Smooth muscle cell (in vitro differentiated cells): Measurements from ENCODE around the gene CPS1. TPM values are rescaled to one million over a fixed set of nuclear protein-coding genes. Genes with fewer than 3 reads are reported as not detected.

ENCODE experiments used
- DNase-seq: peaks from one replicate; lab custom pipeline; 2025; ENCODE audit not compliant: unreplicated experiment; lab: John Stamatoyannopoulos, UW
- H2AFZ ChIP-seq: fragments of 200-600 bp; sonication (generic); 2 replicates; pipeline ENCODE4 v1.6.0; 2016; ENCODE audit warnings: antibody characterized with exemption, low read depth, mild to moderate bottlenecking
- H3F3A ChIP-seq: fragments of 200-600 bp; sonication (generic); 2 replicates; pipeline ENCODE4 v1.6.0; 2017; ENCODE audit warnings: antibody characterized with exemption, low read depth
- H3K27ac ChIP-seq: fragments of 200-600 bp; sonication (generic); 2 replicates; pipeline ENCODE4 v1.5.1; 2016; ENCODE audit warnings: low read depth, mild to moderate bottlenecking
- H3K27me3 ChIP-seq: fragments of 200-600 bp; sonication (generic); 2 replicates; pipeline ENCODE4 v1.6.1; 2016; ENCODE audit warnings: low read depth, mild to moderate bottlenecking
- H3K36me3 ChIP-seq: fragments of 200-600 bp; sonication (generic); 2 replicates; pipeline ENCODE4 v1.5.1; 2016; ENCODE audit warnings: low read depth
- H3K4me1 ChIP-seq: fragments of 200-600 bp; sonication (generic); 2 replicates; pipeline ENCODE4 v1.5.1; 2016; ENCODE audit warnings: low read depth
- H3K4me2 ChIP-seq: fragments of 200-600 bp; sonication (generic); 2 replicates; pipeline ENCODE4 v1.6.0; 2016; ENCODE audit warnings: mild to moderate bottlenecking
- H3K4me3 ChIP-seq: fragments of 200-600 bp; sonication (generic); 2 replicates; pipeline ENCODE4 v1.5.1; 2016; ENCODE audit warnings: mild to moderate bottlenecking
- H3K79me2 ChIP-seq: fragments of 200-600 bp; sonication (generic); 2 replicates; pipeline ENCODE4 v1.6.0; 2016; ENCODE audit warnings: low read depth, mild to moderate bottlenecking
- H3K9ac ChIP-seq: fragments of 200-600 bp; sonication (generic); 2 replicates; pipeline ENCODE4 v1.6.0; 2016; ENCODE audit warnings: low read depth
- H3K9me3 ChIP-seq: fragments of 200-600 bp; sonication (generic); replicated peaks from 2 replicates; pipeline ENCODE4 v1.5.1; 2016; ENCODE audit warnings: low read depth
- H4K20me1 ChIP-seq: fragments of 200-600 bp; sonication (generic); 2 replicates; pipeline ENCODE4 v1.6.0; 2016; ENCODE audit warnings: low read depth
- CTCF ChIP-seq: fragments of 200-600 bp; sonication (generic); IDR thresholded peaks from 2 replicates; pipeline ENCODE4 v1.5.1; 2017; ENCODE audit warnings: borderline replicate concordance, mild to moderate bottlenecking, antibody characterized with exemption; ENCODE audit not compliant: insufficient read depth, poor library complexity, severe bottlenecking
- WGBS: methylation state at CpG from one replicate; pipeline ENCODE4 v1.1.7; 2016; ENCODE audit warnings: low lambda C conversion rate; 5-methylcytosine and 5-hydroxymethylcytosine counted together
- polyA plus RNA-seq: library from polyadenylated mRNA; unstranded; fragments of >200 nt; fragmentation: Nextera tagmentation; extraction: Ambion mirVana; gene quantifications from 2 replicates; pipeline ENCODE4 v1.2.1, GENCODE V29; 2016
- total RNA-seq: library from RNA; depleted of rRNA; stranded (reverse); fragments of >200 nt; gene quantifications from 2 replicates; pipeline ENCODE4 v1.2.3, GENCODE V29; 2014

CPS1 gene
- total and polyA plus RNA-seq, 2 experiments from 2014 or later = 0.63 to 8.3 TPM

DNA sequence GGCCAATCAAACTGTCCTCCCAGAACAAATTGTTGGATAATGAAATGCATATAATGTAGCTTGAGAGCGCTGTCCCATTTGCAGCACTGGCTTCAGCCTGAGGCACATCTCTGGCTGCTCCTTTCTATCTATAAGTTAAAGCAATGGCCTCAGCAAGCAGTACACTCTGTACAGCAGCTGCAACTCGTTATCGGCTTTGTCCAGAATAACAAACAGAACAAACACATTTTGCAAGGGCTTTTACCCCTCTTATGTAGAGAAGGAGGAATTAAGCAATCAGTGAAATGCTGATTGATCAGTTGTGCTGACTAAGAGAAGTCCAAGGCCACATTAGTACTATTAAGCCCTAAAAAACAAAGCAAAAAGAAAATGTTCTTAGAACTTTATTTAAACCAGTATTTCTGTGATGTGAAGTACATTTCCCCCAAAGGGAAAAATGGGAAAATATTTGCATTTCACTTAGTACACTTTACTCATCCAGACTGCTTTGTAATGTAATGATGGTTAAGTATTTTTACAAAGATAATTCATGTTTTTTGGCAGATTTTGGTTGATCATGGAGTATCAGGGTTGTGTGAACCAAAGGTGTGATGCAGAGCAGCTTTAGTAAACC is 15.0 kb upstream of the CPS1 start:
- no peaks in the 10 kb centered on the region for H3K79me2 ChIP-seq
- H3K4me2 ChIP-seq = no peak overlapping the region
- H3K27me3 ChIP-seq = no peaks in the 10 kb centered on the region
- TF ChIP-seq CTCF = no peak
- no peaks in the 10 kb centered on the region for H3K4me1 ChIP-seq
- no peak overlapping the region for H3K4me3 ChIP-seq
- no peak for DNase-seq
- no peaks in the 10 kb centered on the region for H3K9me3 ChIP-seq
- H4K20me1 ChIP-seq = no peaks in the 10 kb centered on the region
- WGBS = 43% methylated on average over 3 of the region's 3 CpGs
- no peak overlapping the region for H3K9ac ChIP-seq
- no peak overlapping the region for H2AFZ ChIP-seq
- H3K36me3 ChIP-seq = no peaks in the 10 kb centered on the region
- H3F3A ChIP-seq = no peaks in the 10 kb centered on the region
- H3K27ac ChIP-seq = no peak overlapping the region

DNA sequence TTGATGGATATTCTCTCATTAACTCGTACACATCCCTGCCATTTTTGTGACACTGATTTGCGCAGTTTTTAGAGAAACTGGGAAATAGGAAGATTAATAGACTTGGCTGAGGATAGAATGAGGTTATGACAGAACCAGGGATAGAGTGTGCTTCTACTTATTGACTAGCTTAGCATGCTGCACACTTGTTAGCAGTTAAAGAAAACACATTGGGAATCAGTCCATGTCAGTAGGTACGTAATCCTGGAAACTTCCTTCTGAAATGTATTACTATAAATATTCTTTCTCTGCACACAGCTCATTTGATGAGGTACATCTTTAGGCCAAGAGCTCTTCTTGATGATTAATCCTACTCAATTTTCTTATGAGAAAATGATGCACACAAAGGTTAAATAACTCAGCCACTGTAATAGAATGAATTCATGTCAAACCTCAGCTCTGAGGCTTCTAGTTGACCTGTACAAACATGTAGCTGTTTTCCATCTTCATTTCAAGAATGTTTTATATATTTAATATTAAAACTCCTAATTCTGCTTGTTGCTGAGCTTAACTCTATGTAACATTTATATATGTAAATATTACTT is 12.3 kb upstream of the CPS1 start:
- Histone ChIP-seq H3K9ac (no peak overlapping the region), H3F3A (no peaks in the 10 kb centered on the region), H3K36me3 (no peaks in the 10 kb centered on the region), H3K9me3 (no peaks in the 10 kb centered on the region), H3K4me3 (no peak overlapping the region), H3K79me2 (no peaks in the 10 kb centered on the region), H3K27me3 (no peaks in the 10 kb centered on the region), H4K20me1 (no peaks in the 10 kb centered on the region), H3K27ac (no peak overlapping the region), H3K4me2 (no peak overlapping the region), H3K4me1 (no peaks in the 10 kb centered on the region), H2AFZ (no peak overlapping the region)
- no peak for DNase-seq
- no peak for TF ChIP-seq CTCF
- 99% methylated on average over 3 of the region's 3 CpGs for WGBS

- peak overlapping the region; percentile 44 for H3K4me3 ChIP-seq
- DNase-seq = no peak
- 38% methylated on average over 4 of the region's 4 CpGs for WGBS
- H4K20me1 ChIP-seq = no peaks in the 10 kb centered on the region
- no peaks in the 10 kb centered on the region for H3F3A ChIP-seq
- no peaks in the 10 kb centered on the region for H3K9me3 ChIP-seq
- H3K4me2 ChIP-seq = no peak overlapping the region
- no peak overlapping the region for H3K27ac ChIP-seq
- H2AFZ ChIP-seq = peak overlapping the region; percentile 29
- no peaks in the 10 kb centered on the region for H3K36me3 ChIP-seq
- H3K79me2 ChIP-seq = no peaks in the 10 kb centered on the region
- no peak overlapping the region for H3K9ac ChIP-seq
- H3K4me1 ChIP-seq = no peaks in the 10 kb centered on the region
- H3K27me3 ChIP-seq = no peaks in the 10 kb centered on the region
- no peak for TF ChIP-seq CTCF
Measured at GRCh38 chr2:210544831-210545230, 11.6 kb upstream of the CPS1 start.
